ELR (cell line): ENCODE measurements around the gene EYA2.

ENCODE experiments used
- DNase-seq: peaks from one replicate; pipeline ENCODE4 v3.0.0-alpha.2; 2015; ENCODE audit warnings: low read depth

The EYA2 gene

GRCh38 chr20:46933150-46933549 is 38.5 kb downstream of the EYA2 start:
- DNase-seq = no peak

- no peak for DNase-seq
These were observed 40.2 kb downstream of the EYA2 start for GRCh38 chr20:46934746-46935287.

GRCh38 chr20:46935394-46936017 is 40.9 kb downstream of the EYA2 start:
- no peak for DNase-seq

GRCh38 chr20:46936415-46937156 is 41.9 kb downstream of the EYA2 start:
- no peak for DNase-seq

- DNase-seq = no peak
These were observed 42.5 kb downstream of the EYA2 start for GRCh38 chr20:46937157-46937523.

GRCh38 chr20:46937533-46938226 is 43.0 kb downstream of the EYA2 start:
- no peak for DNase-seq

- DNase-seq = no peak
These were observed 43.8 kb downstream of the EYA2 start for GRCh38 chr20:46938434-46938833.

GRCh38 chr20:46939031-46939965 is 44.7 kb downstream of the EYA2 start:
- DNase-seq = peak; percentile 51

- no peak for DNase-seq
These were observed 46.0 kb downstream of the EYA2 start for GRCh38 chr20:46940616-46941015.

- DNase-seq = no peak
These were observed 46.8 kb downstream of the EYA2 start for GRCh38 chr20:46941404-46941803.

GRCh38 chr20:46943861-46944591 is 49.4 kb downstream of the EYA2 start:
- no peak for DNase-seq

GRCh38 chr20:46945465-46945864 is 50.8 kb downstream of the EYA2 start:
- no peak for DNase-seq

GRCh38 chr20:46946181-46946624 is 51.6 kb downstream of the EYA2 start:
- no peak for DNase-seq

GRCh38 chr20:46946796-46947195 is 52.2 kb downstream of the EYA2 start:
- no peak for DNase-seq

- no peak for DNase-seq
These were observed 53.4 kb downstream of the EYA2 start for GRCh38 chr20:46948081-46948480.

GRCh38 chr20:46951405-46951804 is 56.8 kb downstream of the EYA2 start:
- DNase-seq = no peak

- DNase-seq = peak; percentile 22
These were observed 57.3 kb downstream of the EYA2 start for GRCh38 chr20:46951840-46952497.

- no peak for DNase-seq
These were observed 59.0 kb downstream of the EYA2 start for GRCh38 chr20:46953596-46953995.

- DNase-seq = peak; percentile 99
These were observed 59.9 kb downstream of the EYA2 start for GRCh38 chr20:46954490-46955038.
